DMS79 (cell line): ENCODE measurements around the gene NUMBL.

ENCODE experiments used
- DNase-seq: peaks from one replicate; lab custom pipeline; 2025; lab: John Stamatoyannopoulos, UW

NUMBL gene

DNA sequence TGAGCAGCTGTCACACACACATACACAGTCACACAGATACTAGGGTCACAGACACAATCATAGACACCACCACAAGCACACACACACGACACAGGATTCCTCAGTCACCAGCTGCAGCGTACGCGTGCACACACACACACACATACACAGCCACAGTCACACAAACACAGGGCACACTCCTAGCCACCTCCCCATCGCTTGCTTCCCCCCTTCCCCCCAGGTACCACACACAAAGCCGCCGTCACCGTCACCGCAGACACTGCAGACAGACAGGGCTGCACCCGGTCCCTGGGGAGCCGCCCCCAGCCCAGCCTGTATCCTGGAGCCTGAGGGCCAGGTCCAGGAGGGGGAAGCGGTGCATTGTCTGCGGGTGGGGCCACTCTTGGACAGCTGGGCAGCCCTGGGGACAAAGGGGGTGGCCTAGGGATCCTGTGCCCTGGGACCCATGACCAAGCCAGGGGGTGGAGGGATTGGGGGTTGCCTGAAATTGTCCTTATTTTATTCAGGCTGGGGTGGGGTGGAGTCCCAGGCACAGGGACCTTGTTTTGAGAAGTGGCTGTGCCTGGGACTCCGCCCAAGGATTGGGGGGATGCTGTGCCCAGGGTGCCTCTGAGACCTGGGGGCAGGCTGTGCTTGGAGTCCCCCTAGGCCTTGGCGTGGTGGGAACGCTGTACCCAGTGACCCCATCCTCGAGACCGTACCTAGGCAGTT lies 957 bp downstream of the NUMBL start:
- no peak for DNase-seq

DNA sequence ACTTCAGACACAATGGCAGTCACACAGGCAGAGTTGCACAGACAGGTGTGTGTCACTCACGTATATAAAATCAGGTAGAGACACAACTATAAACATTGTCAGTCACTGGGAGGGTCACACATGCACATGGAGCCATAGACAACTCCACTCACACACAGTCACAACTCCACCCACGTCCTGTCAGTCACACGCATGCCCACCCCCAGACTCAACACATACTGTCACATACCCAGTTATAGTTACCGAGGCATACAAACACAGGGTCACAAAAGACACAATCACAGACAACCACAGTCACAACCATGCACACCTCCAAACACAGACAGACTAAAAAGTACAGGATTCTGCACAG lies 1.5 kb downstream of the NUMBL start:
- no peak for DNase-seq

- no peak for DNase-seq
These were observed 2.1 kb downstream of the NUMBL start for GRCh38 chr19:40688309-40688708.

DNA sequence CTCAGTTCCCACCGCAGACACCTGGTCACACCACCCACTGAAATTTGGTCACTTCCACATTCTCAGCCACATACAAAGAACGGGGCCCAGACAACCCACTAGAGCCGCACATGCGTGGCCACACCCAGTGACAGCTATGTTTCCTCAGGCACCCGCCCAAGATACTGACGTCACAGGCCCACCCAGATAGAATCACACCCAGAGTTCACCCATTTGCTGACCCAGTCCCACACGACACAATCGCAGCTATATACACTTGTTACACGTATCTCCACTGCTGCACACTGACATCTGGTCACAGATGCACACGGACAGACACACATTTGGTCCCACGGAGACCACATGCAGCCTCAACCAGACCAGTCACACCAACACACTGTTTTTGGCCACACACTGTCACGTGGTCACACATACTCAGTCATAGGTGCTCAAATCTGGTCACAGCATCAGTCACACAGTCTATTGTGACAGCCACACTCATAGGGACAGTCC lies 2.9 kb downstream of the NUMBL start:
- DNase-seq = no peak

DNA sequence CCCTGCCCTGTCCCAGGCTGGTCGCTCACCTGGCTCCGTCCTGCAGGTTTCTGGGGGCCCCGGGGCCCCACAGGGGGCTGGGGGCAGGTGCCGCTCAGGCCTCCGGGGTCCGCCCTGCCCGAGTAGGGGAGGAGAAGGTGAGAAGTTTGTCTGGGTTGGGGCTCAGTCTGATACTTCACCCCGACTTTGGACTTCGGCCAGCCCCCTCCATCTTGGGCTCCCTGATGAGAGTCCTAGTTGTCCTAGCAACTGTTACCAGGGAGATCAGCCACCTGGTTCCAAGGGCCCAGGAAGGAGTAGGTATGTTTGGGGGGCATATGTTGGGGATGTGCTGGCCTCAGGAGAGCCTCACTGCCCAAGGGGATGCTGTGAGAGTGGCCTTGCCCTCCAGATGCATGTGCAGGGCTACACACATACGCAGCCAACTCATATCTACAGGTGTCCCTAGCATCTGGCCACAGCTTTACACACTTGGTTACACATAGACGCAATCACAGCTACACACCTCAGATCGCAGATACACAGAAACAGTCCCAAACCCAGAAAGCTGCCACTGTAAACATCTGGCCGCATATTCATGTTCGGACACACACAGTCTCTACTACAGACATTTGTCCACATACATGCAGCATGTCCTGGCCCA lies 3.4 kb downstream of the NUMBL start:
- DNase-seq = no peak

GRCh38 chr19:40685563-40685962 lies 4.9 kb downstream of the NUMBL start:
- DNase-seq = no peak

DNA sequence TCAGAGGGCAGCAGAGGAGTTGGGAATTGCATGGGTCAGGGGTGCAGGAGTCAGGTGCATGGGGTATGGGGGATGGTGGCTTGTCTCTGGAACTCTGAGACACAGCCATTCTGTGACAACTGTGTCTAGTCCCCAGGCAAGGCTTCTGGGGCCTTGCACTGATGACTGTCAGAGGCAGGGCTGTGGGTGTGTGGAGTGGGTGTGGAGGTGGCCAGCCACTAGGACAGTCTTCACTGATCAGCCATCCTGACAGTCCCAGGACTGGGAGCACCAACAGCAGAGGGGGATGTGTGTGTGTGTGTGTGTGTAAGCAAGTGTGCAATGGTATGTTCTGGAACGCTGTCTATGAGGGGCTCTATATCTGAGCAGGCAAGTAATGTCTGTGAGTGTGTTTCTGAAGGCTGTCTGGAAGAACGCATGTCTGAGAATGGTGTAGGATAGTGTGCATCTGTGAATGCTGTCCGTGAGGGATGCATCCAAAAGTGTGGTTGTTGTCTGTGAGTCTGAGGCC lies 5.4 kb downstream of the NUMBL start:
- no peak for DNase-seq

DNA sequence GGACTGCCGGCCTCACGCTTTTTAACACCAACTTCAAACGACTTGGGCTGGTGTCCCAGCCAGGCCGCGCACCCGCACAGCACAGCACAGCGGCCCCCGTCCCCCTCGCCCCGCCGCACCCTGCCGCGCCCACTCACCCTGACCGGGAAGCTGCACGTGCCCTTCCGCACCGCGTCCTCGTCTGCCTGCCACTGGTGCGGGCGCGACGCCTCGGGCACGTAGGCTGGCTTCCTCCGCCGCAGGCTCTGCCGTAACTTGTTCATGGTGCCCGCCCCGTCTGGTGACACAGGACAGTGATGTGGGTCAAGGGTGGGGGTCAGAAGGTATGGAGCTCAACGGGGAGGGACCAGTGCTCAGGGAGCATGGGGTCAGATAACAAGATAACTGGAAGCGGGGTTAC lies 6.2 kb downstream of the NUMBL start:
- no peak for DNase-seq

DNA sequence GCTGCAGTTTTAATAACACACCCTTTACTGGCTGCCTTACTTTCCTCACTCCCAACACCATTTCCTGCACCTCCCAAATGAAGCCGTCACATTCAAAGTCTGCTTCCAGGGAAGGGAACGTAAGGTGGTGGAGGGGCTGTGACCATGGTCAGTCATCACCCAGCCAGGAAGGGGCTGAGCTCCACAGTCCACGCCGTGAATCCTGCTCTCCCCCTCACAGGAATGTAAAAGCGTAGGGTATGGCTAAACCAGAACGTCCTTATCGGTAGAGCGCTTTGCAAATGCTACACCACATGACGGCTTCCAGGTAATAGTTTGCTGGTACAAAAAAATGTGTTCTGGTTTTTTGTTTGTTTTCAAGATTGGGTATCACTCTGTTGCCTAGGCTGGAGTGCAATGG lies 7.0 kb downstream of the NUMBL start:
- no peak for DNase-seq

DNA sequence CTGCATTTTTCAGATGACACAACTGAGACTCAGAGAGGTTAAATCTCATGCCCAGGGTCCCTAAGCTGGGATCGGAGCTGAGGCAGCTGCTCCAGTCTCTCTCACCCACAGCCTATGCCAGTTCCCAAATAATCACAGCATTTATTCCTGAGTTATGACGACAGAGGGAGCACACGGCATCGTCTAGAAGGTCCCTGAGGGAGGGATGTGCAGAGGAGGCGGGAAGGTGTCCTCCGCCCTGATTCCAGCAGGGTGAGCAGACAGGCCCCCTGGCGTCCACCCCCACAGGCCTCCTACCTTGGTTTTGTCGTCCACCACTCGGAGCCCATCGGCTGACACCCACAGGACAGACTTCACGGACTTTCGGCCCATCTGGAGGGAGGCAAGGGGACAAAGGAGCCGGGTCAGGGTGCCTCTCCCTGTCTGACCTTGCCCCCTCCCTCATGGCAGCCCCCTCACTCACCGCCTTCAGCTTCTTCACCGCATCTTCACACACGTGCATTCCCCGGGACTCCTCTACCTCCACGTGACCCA lies 8.0 kb downstream of the NUMBL start:
- DNase-seq = no peak

DNA sequence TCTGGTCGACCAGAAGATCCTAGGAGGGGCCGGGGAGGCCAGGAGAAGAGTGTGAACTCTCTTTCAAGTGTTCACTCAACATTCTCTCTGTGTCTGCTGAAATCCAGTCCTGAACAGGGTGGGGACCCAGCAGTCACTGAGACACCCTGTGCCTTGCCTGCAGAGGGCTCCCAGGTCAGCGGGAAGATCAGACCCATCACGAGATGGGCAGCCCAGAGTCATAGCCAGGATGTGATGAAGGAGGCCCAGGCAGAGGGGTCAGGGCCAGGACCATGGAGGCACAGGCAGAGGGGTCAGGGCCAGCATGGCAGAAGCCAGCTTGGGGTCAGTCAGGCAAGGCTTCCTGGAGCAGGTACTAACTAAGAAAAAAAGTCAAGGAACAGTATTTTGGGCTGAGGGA lies 9.4 kb downstream of the NUMBL start:
- no peak for DNase-seq

- no peak for DNase-seq
These were observed 13.3 kb downstream of the NUMBL start for GRCh38 chr19:40677156-40677555.

DNA sequence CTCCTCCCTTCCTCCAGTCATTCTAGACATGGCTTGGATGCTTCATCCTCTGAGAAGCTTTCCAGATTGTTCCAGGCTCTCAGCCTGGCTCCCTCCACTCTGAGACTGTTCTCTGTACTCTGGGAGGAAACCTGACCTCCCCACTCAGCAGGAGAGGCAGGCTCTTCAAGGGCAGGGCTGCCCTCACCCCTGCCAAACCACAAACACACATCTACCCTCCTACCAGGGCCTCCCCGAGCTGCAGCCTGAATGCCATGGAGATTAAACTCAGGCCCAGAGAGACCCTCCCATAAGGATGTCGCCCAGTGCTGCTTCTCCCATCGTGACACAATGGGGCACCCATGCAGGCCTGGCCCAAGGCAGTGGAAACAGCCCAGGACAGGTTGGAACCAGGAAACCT lies 16.2 kb downstream of the NUMBL start:
- DNase-seq = peak; percentile 76

DNA sequence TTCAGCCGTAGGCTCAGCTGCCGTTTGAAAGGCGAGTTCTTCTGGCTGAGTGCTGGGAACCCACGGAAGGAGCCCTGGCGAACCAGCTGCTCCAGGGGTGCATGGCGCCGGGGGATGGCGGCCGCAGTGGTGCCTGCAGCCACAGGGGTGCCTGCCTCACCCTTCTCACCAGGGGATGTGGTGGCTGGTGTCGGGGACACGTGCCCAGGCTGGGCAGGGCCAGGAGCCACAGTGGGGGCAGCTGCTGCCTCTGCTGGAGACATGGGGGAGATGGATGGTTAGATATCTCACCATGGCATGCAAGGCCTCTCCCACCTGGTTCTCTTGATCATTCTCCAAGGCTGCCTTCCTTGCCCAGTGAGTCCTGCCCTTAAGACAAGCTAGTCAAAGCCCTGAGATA lies 17.1 kb downstream of the NUMBL start:
- no peak for DNase-seq

- no peak for DNase-seq
These were observed 17.7 kb downstream of the NUMBL start for GRCh38 chr19:40672573-40673299.

GRCh38 chr19:40672038-40672437 lies 18.4 kb downstream of the NUMBL start:
- DNase-seq = no peak

DNA sequence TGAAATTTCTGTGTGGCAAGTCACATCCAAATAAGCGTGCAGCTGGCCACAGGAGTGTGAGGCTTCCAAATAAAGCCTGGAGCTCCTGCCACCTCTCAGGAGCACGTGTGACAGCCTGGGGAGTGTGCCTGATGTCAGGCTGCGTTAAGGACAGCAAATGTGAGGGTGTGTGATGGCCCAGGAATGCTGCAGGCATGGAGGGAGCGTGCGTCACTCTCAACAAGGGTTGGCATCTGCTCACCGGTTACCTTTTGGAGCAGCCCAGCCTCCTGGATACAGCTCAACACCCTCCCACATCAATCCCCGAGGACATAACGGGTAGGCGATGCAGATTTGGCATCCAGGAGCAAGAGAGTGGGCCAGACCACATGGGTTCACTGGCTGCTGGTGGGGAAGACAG lies 19.0 kb downstream of the NUMBL start:
- DNase-seq = no peak

DNA sequence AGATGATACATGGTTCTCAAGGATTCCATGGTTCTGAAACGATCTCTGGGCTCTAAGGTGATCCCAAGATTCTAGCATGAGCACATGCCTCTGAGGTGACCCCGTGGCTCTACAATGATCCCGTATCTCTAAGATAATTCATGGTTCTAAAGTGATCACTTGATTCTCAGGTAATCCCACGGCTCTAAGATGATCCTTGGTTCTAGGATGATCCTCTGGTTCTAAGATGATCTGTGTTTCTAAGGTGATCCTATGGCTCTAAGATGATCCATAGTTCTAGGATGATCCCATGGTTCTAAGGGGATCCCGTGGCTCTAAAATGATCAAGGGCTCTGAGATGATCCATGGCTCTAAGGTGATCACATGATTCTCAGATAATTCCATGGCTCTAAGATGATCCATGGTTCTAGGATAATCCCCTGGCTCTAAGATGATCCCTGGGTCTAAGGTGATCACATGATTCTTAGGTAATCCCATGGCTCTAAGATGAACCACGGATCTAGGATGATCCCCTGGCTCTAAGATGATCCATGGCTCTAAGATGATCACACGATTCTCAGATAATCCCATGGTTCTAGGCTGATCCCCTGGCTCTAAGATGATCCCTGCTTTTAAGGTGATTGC lies 21.3 kb downstream of the NUMBL start:
- DNase-seq = no peak

DNA sequence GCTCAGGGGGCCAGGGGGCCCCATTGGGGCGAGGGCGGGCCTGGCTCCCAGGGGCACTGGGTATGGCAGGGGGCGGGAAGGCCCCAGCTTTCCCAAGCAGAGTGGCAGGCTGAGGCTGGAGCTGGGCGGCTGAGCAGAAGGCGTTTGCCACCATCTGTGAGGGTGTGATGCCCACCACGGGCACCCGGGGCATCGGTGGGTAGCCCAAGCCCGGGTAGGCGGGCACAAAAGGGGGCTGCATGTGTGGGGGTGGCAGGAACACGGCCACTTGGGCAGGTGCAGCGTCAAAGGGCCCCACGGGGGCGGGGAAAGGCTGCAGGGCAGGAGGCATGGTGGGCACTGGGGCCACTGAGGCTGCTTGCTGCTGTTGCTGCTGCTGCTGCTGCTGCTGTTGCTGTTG lies 22.8 kb downstream of the NUMBL start:
- DNase-seq = no peak

GRCh38 chr19:40666803-40667438 lies 23.5 kb downstream of the NUMBL start:
- DNase-seq = no peak
